ENCODE data around the gene CPE. TPM values are rescaled to one million over a fixed set of nuclear protein-coding genes. Genes with fewer than 3 reads are reported as not detected.

Gene CPE
- polyA plus RNA-seq, 1 donor (not counting 4 experiments of a cell fraction or from before 2014, with no cell fraction given), result 1.9 TPM

- Histone ChIP-seq H3K36me3 (ENCODE audit: control insufficient read depth in 2 of 2, extremely low read depth in 1 of 2, insufficient read depth in 2 of 2, low read length in 2 of 2) (no peaks in the 10 kb centered on the region), H3K9me3 (ENCODE audit: control insufficient read depth, low read depth, low read length) (no peaks in the 10 kb centered on the region), H4K20me1 (ENCODE audit: control insufficient read depth, extremely low read depth, insufficient read depth, low read length) (no peaks in the 10 kb centered on the region), H3K27ac (ENCODE audit: control insufficient read depth, insufficient read depth, low read length) (no peak overlapping the region), H3K79me2 (ENCODE audit: control insufficient read depth, insufficient read depth, low read length) (no peaks in the 10 kb centered on the region), H3K9ac (ENCODE audit: control insufficient read depth, extremely low read depth, insufficient read depth, low read length) (no peak overlapping the region), H3K9me1 (ENCODE audit: control insufficient read depth, extremely low read depth, insufficient read depth, low read length) (no peaks in the 10 kb centered on the region), H3K27me3 (ENCODE audit: control insufficient read depth, extremely low read depth, insufficient read depth, low read length) (no peaks in the 10 kb centered on the region), H3K4me1 (ENCODE audit: control insufficient read depth, extremely low read depth, insufficient read depth, low read length) (no peaks in the 10 kb centered on the region), H3K4me3 (ENCODE audit: control insufficient read depth in 2 of 3, extremely low read depth in 1 of 3, insufficient read depth in 2 of 3, low read depth in 1 of 3, low read length in 3 of 3) (no peak overlapping the region), H3K4me2 (ENCODE audit: control insufficient read depth, extremely low read depth, insufficient read depth, low read depth, low read length) (no peak overlapping the region), H2AFZ (ENCODE audit: control insufficient read depth, low read length) (no peak overlapping the region)
- TF ChIP-seq EZH2 (IDR thresholded peaks at IDR 0.05; ENCODE audit: low read length) (no peak), CTCF (optimal IDR thresholded peaks at IDR 0.05 in 1 of 3, IDR thresholded peaks at IDR 0.05 in 1 of 3, conservative IDR thresholded peaks at IDR 0.05 in 1 of 3; ENCODE audit: extremely low read depth in 1 of 3, insufficient read depth in 2 of 3, low read length in 3 of 3) (no peak)
- dilution Hi-C loops (cut with MboI; ENCODE audit: extremely low pct_ligation_motif_present, low sequenced_read_pairs), result no loop called here
- FAIRE-seq, result no peak
- DNase-seq (ENCODE audit: low read depth, low spot score), result no peak
These were observed 11.8 kb upstream of the CPE start for GRCh38 chr4:165367040-165367439.

- Histone ChIP-seq H3K27me3 (ENCODE audit: control insufficient read depth, extremely low read depth, insufficient read depth, low read length) (no peaks in the 10 kb centered on the region), H3K9ac (ENCODE audit: control insufficient read depth, extremely low read depth, insufficient read depth, low read length) (no peak overlapping the region), H4K20me1 (ENCODE audit: control insufficient read depth, extremely low read depth, insufficient read depth, low read length) (no peaks in the 10 kb centered on the region), H3K4me3 (ENCODE audit: control insufficient read depth in 2 of 3, extremely low read depth in 1 of 3, insufficient read depth in 2 of 3, low read depth in 1 of 3, low read length in 3 of 3) (no peak overlapping the region), H3K4me2 (ENCODE audit: control insufficient read depth, extremely low read depth, insufficient read depth, low read depth, low read length) (no peak overlapping the region), H3K9me1 (ENCODE audit: control insufficient read depth, extremely low read depth, insufficient read depth, low read length) (no peaks in the 10 kb centered on the region), H3K4me1 (ENCODE audit: control insufficient read depth, extremely low read depth, insufficient read depth, low read length) (no peaks in the 10 kb centered on the region), H3K79me2 (ENCODE audit: control insufficient read depth, insufficient read depth, low read length) (no peaks in the 10 kb centered on the region), H3K36me3 (ENCODE audit: control insufficient read depth in 2 of 2, extremely low read depth in 1 of 2, insufficient read depth in 2 of 2, low read length in 2 of 2) (no peaks in the 10 kb centered on the region), H3K27ac (ENCODE audit: control insufficient read depth, insufficient read depth, low read length) (no peak overlapping the region), H3K9me3 (ENCODE audit: control insufficient read depth, low read depth, low read length) (no peaks in the 10 kb centered on the region), H2AFZ (ENCODE audit: control insufficient read depth, low read length) (no peak overlapping the region)
- TF ChIP-seq EZH2 (IDR thresholded peaks at IDR 0.05; ENCODE audit: low read length) (no peak), CTCF (optimal IDR thresholded peaks at IDR 0.05 in 1 of 3, IDR thresholded peaks at IDR 0.05 in 1 of 3, conservative IDR thresholded peaks at IDR 0.05 in 1 of 3; ENCODE audit: extremely low read depth in 1 of 3, insufficient read depth in 2 of 3, low read length in 3 of 3) (no peak)
- FAIRE-seq (no peak), DNase-seq (ENCODE audit: low read depth, low spot score) (no peak)
- dilution Hi-C loops (cut with MboI; ENCODE audit: extremely low pct_ligation_motif_present, low sequenced_read_pairs), result no loop called here
These were observed 10.7 kb upstream of the CPE start for GRCh38 chr4:165368114-165368513.

All from keratinocyte (primary cell).